ENCODE measurements around the gene RAB15. TPM values are rescaled to one million over a fixed set of nuclear protein-coding genes. Genes with fewer than 3 reads are reported as not detected.

Gene RAB15
- polyA plus RNA-seq, 1 donor (not counting 4 experiments of a cell fraction or from before 2014, with no cell fraction given), result 2.1 TPM

DNA sequence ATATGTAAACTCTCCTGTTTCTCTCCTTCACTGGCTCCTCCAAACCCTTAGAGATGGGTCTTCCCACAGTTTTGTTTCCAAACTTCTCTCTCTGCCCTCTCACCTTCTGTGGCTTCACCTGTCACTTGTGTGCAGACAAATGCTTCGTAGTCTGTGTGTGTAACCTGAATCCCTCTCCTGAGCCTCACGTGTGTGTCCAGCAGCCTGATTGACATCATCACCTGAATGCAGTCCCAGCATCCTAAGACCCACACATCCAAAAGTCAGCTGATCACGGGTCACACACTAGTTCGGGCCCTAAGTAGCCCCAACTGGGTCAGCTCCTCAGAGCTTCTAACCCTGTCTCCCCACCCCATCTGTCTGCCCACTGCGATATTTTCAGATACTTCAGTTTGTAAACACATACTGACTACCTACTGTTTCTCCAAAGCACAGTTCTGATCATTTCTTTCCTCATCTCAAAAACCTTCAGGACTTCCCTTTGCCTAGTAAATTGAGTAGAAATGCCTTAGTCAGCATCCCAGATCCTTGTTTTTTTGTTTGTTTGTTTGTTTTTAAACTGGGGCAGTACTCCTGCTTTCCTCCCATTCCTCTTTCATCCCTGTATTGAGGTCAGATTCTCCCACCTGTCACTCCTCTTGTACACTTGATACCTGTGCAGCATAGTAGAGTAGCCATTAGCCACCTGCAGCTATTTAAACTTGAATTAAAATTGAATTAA, 38.2 kb upstream of the RAB15 start:
- Histone ChIP-seq H3K36me3 (ENCODE audit: control insufficient read depth in 2 of 2, extremely low read depth in 1 of 2, insufficient read depth in 2 of 2, low read length in 2 of 2) (peaks cover 2 to 4% of the 10 kb centered on the region in 2 experiments), H3K4me2 (ENCODE audit: control insufficient read depth, extremely low read depth, insufficient read depth, low read depth, low read length) (no peak overlapping the region), H3K9me3 (ENCODE audit: control insufficient read depth, low read depth, low read length) (no peaks in the 10 kb centered on the region), H2AFZ (ENCODE audit: control insufficient read depth, low read length) (no peak overlapping the region), H3K79me2 (ENCODE audit: control insufficient read depth, insufficient read depth, low read length) (no peaks in the 10 kb centered on the region), H3K4me1 (ENCODE audit: control insufficient read depth, extremely low read depth, insufficient read depth, low read length) (peaks cover 11% of the 10 kb centered on the region), H4K20me1 (ENCODE audit: control insufficient read depth, extremely low read depth, insufficient read depth, low read length) (no peaks in the 10 kb centered on the region), H3K4me3 (ENCODE audit: control insufficient read depth in 2 of 3, extremely low read depth in 1 of 3, insufficient read depth in 2 of 3, low read depth in 1 of 3, low read length in 3 of 3) (no peak overlapping the region), H3K9ac (ENCODE audit: control insufficient read depth, extremely low read depth, insufficient read depth, low read length) (no peak overlapping the region), H3K27me3 (ENCODE audit: control insufficient read depth, extremely low read depth, insufficient read depth, low read length) (no peaks in the 10 kb centered on the region), H3K9me1 (ENCODE audit: control insufficient read depth, extremely low read depth, insufficient read depth, low read length) (no peaks in the 10 kb centered on the region), H3K27ac (ENCODE audit: control insufficient read depth, insufficient read depth, low read length) (no peak overlapping the region)
- dilution Hi-C loops (cut with MboI; ENCODE audit: extremely low pct_ligation_motif_present, low sequenced_read_pairs), result no loop called here
- DNase-seq (ENCODE audit: low read depth, low spot score), result no peak
- no peak for FAIRE-seq
- no peak for TF ChIP-seq EZH2 (IDR thresholded peaks at IDR 0.05; ENCODE audit: low read length)
- TF ChIP-seq, protein P1, sequence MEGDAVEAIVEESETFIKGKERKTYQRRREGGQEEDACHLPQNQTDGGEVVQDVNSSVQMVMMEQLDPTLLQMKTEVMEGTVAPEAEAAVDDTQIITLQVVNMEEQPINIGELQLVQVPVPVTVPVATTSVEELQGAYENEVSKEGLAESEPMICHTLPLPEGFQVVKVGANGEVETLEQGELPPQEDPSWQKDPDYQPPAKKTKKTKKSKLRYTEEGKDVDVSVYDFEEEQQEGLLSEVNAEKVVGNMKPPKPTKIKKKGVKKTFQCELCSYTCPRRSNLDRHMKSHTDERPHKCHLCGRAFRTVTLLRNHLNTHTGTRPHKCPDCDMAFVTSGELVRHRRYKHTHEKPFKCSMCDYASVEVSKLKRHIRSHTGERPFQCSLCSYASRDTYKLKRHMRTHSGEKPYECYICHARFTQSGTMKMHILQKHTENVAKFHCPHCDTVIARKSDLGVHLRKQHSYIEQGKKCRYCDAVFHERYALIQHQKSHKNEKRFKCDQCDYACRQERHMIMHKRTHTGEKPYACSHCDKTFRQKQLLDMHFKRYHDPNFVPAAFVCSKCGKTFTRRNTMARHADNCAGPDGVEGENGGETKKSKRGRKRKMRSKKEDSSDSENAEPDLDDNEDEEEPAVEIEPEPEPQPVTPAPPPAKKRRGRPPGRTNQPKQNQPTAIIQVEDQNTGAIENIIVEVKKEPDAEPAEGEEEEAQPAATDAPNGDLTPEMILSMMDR (optimal IDR thresholded peaks at IDR 0.05 in 1 of 3, IDR thresholded peaks at IDR 0.05 in 1 of 3, conservative IDR thresholded peaks at IDR 0.05 in 1 of 3; ENCODE audit: extremely low read depth in 1 of 3, insufficient read depth in 2 of 3, low read length in 3 of 3), result no peak

DNA sequence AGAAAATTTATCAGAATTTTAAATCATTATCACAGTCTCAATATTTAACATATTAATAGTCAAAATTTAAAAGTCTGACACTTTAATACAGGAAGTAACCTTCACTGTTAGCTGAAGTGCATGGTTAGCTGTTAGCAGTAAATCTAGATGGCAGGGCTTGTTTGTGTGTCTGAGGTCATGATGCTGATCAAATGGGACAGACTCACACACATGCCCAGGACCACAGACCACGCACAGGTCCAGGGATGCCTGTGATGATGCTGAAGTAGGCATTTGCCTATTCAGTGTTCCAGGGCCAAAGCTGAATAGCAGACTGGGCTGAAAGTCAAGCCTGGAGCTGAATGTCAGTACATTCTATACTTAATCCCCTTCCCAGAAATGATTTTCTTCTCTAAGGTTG, 35.1 kb upstream of the RAB15 start:
- peaks cover 2 to 4% of the 10 kb centered on the region in 2 experiments for H3K36me3 ChIP-seq (ENCODE audit: control insufficient read depth in 2 of 2, extremely low read depth in 1 of 2, insufficient read depth in 2 of 2, low read length in 2 of 2)
- dilution Hi-C loops (cut with MboI; ENCODE audit: extremely low pct_ligation_motif_present, low sequenced_read_pairs), result no loop called here
- H2AFZ ChIP-seq (ENCODE audit: control insufficient read depth, low read length), result no peak overlapping the region
- H3K79me2 ChIP-seq (ENCODE audit: control insufficient read depth, insufficient read depth, low read length), result no peaks in the 10 kb centered on the region
- no peak overlapping the region for H3K27ac ChIP-seq (ENCODE audit: control insufficient read depth, insufficient read depth, low read length)
- DNase-seq (ENCODE audit: low read depth, low spot score) (no peak), FAIRE-seq (no peak)
- H3K9ac ChIP-seq (ENCODE audit: control insufficient read depth, extremely low read depth, insufficient read depth, low read length), result no peak overlapping the region
- TF ChIP-seq, protein P1 (optimal IDR thresholded peaks at IDR 0.05 in 1 of 3, IDR thresholded peaks at IDR 0.05 in 1 of 3, conservative IDR thresholded peaks at IDR 0.05 in 1 of 3; ENCODE audit: extremely low read depth in 1 of 3, insufficient read depth in 2 of 3, low read length in 3 of 3), result no peak
- TF ChIP-seq EZH2 (IDR thresholded peaks at IDR 0.05; ENCODE audit: low read length), result no peak
- H3K9me1 ChIP-seq (ENCODE audit: control insufficient read depth, extremely low read depth, insufficient read depth, low read length), result no peaks in the 10 kb centered on the region
- H4K20me1 ChIP-seq (ENCODE audit: control insufficient read depth, extremely low read depth, insufficient read depth, low read length), result no peaks in the 10 kb centered on the region
- H3K4me3 ChIP-seq (ENCODE audit: control insufficient read depth in 2 of 3, extremely low read depth in 1 of 3, insufficient read depth in 2 of 3, low read depth in 1 of 3, low read length in 3 of 3), result no peak overlapping the region
- H3K9me3 ChIP-seq (ENCODE audit: control insufficient read depth, low read depth, low read length), result no peaks in the 10 kb centered on the region
- H3K4me1 ChIP-seq (ENCODE audit: control insufficient read depth, extremely low read depth, insufficient read depth, low read length), result peaks cover 11% of the 10 kb centered on the region
- no peaks in the 10 kb centered on the region for H3K27me3 ChIP-seq (ENCODE audit: control insufficient read depth, extremely low read depth, insufficient read depth, low read length)
- H3K4me2 ChIP-seq (ENCODE audit: control insufficient read depth, extremely low read depth, insufficient read depth, low read depth, low read length), result no peak overlapping the region

All from keratinocyte (primary cell).